Measurements from ENCODE around the gene DRD3. TPM values are rescaled to one million over a fixed set of nuclear protein-coding genes. Genes with fewer than 3 reads are reported as not detected.

The DRD3 gene
- polyA plus RNA-seq, 1 donor = not detected

DNA sequence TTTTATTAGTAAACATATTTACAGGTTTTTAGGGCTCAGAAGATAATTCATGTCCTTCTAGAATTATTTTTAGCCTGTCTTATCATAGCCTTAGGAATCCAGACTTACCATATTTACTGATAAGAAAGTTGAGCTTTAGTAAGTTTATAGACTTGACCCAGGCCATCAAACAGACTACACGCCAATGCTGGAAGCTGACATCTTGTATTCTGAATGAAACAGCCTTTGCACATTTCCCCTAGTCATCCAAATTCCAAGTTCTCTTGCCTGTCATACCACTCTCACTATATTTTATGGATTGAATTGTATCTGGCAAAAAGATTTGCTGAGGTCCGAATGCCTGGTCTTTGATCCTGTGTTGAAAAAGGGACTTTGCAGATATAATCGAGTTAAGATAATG, 58.6 kb downstream of the DRD3 start:
- no peak for DNase-seq (ENCODE audit: low read depth)

DNA sequence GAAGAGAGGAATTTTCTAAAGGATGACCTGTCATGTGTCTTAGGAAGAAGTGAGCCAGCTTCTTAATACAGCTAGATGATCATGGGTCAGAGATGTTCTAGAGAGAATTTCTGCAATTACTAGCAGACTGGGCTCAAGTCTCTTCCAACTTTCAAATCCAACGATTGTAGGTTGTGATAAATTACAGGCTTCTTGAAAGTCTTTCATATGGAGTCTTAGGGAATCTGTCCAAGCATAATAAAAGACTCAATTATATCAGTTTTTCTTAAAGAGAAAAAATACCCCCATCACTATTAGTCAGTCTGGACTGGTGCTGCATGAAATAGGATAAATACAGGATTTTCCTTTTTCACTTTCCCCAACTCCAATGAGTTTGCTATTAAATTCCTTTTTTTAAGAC, 59.1 kb downstream of the DRD3 start:
- DNase-seq (ENCODE audit: low read depth) = no peak

DNA sequence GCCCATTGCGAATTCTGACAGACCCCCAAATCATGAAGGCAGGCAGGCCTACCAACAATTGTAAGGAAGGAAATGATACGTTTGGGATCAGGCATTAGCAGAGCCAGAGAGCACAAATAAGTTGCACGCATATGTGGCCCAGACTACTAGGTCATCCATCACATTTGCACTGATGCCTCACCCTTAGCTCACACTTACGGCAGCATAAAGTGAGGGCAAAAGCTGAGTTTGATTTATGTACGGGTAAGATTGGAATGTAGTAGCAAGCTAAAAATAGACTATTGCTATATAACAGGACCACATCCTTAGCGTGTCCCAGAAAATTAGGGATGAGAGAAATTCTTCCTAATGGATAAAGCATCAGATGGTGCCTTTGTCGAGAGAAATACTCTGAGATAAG, 63.7 kb downstream of the DRD3 start:
- DNase-seq (ENCODE audit: low read depth) = no peak

DNA sequence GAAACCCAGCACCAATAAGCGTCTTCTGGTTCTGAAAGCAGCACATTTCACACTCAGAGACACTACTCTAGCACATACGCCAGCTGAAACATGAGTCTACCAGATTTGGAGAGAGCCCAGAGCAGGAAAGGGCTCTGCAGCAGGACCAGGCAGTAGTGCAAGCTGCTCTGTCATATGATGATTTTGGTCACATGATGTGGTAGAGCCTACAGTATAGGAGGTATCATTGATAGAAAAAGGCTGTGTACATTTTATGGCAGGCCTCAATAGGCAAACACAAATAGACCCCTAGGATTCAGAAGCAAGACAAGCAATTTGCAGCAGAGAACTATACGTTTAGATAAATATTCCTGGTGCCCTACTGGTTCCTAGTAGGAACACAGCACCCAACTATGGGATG, 64.1 kb downstream of the DRD3 start:
- DNase-seq (ENCODE audit: low read depth) = no peak

DNA sequence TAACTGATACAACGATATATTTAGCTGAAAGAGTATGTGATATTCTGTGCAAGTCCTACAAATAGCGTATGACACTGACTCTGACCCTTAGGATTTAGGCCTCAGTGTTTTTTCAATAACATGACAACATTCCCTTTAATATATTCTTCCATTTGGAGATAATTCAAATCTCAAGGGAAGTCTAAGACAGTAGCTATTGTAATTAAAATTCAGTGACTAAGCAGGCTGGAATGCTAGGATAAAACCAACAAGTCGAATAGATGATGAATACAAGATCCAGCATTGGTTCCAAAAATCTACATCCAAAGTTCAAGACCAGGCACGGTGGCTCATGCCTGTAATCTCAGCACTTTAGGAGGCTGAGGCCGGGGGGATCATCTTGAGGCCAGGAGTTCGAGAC, 66.2 kb downstream of the DRD3 start:
- DNase-seq (ENCODE audit: low read depth) = no peak

DNA sequence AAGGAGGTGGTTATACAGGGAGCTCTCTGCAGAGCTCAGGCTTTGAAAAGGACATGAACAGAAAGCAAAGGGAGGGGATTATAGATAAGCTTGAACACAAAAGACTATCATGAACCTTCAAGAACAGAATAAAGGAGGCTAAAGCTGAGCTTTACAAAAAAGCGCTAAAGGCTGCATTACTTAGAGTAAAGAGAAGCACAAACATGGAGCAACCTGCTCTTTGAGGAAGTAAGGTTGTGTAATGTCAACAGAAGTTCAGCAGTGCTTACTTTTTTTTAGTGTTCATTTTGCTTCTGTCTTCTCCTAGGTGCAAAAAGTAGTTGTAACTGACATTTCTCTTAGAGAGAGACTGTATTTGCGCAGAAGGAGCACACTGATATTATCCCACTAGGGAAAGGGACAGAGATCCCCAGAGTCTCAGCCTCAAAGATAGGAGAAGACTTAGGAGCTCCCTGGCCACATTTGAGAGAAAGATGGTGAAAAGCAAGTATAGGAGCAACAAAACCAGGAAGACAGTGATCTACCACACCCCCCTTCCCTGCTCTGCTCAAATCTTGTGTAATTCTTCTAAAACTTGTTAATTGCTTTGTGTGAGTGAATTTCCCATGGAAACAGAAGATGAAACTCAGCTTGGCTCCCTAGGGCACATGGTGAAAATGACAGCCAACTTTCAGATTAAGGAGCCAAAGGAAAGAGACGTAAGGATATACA, 67.6 kb downstream of the DRD3 start:
- no peak for DNase-seq (ENCODE audit: low read depth)

DNA sequence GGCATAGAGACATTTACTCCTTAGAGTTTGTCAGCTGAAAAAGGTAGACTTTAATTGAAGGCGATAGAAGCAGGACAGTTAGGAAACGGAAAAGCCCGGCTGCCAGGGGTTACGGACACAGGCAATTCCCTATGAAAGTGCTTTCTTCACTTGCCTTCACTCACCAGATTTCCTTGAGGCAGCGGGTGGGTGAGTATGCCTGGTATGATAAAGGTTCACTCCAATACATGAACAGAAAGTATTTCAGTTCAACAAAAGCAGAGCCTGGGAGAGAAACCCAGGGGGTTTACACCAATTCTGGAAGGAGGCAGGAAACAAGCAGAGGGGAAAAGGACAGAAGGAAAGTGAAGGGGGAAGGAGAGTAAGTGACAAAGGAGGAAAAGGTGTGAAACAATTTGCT, 68.4 kb downstream of the DRD3 start:
- no peak for DNase-seq (ENCODE audit: low read depth)

DNA sequence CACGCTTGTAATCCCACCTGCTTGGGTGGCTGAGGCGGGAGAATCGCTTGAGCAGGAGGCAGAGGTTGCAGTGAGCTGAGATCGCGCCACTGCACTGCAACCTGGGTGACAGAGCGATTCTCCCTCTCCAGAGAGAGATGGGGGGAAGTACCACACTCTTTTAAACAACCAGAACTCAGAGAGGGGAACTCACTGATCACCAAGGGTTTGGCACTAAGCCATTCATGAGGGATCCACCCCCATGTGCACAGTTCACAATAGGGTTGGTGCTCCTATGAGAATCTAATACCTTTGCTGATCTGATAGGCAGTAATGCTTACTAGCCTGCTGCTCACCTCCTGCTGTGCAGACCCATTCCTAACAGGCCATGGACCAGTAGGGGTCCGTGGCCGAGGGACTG, 70.7 kb downstream of the DRD3 start:
- no peak for DNase-seq (ENCODE audit: low read depth)

DNA sequence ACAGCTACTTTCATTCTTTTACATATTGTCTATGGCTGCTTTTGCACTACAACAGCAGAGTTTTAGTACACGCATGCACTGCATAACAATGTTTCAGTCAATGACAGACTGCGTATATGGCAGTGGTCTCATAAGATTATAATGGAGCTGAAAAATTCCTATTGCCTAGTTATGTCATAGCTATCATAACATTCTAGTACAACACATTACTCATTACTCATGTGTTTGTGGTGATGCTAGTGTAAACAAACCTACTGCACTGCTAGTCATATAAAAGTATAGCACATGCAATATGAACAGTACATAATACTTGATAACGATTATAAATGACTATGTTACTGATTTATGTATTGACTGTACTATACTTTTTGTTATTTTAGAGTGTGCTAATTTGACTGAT, 74.4 kb downstream of the DRD3 start:
- no peak for DNase-seq (ENCODE audit: low read depth)

DNA sequence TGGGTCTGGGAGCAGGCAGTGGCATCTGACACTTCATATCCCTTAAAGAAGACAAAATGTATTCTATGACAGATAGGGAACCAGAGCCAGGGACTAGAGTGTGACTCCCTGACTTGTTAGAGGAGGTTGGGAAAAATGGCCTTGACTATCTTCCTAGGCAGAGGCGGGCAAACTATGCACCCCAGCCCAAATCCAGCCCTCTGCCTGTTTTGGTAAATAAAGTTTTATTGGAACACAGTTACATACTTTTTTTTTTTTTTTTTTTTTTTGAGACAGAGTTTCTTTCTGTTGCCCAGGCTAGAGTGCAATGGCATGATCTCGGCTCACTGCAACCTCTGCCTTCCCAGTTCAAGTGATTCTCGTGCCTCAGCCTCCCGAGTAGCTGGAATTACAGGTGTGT, 75.0 kb downstream of the DRD3 start:
- no peak for DNase-seq (ENCODE audit: low read depth)

DNA sequence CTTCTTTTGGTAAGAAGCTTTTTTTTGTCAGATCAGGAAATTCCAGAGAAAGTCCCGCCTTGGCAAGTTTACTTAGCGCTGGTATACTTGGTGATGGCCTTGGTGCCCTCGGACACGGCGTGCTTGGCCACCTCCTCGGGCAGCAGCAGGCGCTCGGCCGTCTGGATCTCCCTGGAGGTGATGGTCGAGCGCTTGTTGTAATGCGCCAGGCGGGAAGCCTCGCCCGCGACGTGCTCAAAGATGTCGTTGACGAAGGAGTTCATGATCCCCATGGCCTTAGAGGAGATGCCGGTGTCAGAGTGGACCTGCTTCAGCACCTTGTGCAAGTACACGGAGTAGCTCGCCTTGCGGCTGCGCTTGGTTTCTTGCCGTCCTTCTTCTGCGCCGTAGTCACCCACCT, 75.7 kb downstream of the DRD3 start:
- no peak for DNase-seq (ENCODE audit: low read depth)

DNA sequence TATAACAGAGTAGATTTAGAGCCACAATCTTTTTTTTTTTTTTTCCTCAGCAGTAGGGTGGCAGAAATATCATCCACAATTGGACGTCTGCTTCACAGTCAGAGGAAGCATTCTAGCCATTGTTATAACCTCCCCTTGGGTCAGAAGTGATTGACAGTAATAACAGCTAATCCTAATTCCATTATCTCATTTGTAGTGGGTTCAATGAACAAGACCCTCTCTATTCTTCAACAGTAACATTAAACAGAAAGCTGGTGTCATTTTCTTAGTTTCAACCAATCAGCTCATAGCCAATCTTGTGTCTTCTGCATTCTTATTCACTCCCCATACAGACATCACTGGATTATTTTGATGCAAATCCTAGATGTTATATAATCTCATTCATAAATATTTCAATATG, 77.8 kb downstream of the DRD3 start:
- no peak for DNase-seq (ENCODE audit: low read depth)

DNA sequence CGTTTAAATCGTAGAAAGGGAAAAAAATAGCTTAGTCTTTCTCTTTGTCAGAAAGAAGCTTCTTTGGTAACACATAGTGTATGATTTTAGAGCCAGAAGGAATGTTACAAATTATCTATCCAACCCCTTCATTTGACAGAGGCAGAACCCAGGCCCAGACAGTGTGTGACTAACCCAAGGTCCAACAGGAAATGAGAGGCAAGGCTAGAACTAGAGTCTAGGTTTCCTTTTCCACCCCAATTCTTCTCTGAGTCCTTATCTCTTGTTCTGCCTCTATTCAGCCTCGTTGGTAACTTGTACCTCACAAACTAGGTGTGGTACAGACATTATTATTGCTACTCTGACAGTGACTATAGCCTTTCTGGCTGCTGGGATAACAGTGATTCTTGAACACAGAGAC, 83.1 kb downstream of the DRD3 start:
- DNase-seq (ENCODE audit: low read depth) = no peak

DNA sequence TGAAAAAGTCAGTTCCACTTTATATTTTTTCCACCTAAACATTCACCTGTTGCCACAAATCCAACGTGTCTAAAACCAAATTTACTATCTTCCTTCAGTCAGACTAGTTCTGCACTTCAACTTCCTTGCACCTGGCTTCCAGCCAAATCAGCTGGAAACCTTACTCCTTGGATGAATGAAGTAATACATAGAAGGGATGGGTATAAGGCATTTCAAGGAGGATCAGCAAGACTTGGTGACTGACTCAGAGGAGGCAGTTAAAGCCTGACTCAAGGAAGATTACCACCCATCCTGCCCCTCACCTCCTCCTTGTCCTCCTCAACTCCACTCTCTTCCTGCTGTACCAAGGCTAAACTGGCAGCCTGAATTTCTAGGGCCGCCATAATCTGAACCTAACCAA, 85.3 kb downstream of the DRD3 start:
- peak; percentile 4 for DNase-seq (ENCODE audit: low read depth)

DNA sequence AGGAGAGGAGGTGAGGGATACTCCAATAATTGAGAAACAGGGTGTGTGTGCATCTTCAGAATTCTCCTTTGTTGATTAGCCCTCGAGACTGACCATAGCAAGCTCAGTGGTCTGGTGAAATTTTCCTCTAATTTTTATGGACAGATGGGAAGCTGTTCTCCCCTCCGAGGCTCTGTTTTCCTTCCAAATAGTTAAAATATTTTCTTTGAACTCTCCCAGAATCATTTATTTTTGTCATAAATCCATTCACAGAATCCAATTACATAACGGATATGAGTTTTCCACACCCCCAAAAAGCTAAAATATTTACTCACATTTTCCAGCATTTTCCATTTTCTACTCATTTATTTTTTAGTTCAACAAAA, 85.9 kb downstream of the DRD3 start:
- DNase-seq (ENCODE audit: low read depth) = no peak

DNA sequence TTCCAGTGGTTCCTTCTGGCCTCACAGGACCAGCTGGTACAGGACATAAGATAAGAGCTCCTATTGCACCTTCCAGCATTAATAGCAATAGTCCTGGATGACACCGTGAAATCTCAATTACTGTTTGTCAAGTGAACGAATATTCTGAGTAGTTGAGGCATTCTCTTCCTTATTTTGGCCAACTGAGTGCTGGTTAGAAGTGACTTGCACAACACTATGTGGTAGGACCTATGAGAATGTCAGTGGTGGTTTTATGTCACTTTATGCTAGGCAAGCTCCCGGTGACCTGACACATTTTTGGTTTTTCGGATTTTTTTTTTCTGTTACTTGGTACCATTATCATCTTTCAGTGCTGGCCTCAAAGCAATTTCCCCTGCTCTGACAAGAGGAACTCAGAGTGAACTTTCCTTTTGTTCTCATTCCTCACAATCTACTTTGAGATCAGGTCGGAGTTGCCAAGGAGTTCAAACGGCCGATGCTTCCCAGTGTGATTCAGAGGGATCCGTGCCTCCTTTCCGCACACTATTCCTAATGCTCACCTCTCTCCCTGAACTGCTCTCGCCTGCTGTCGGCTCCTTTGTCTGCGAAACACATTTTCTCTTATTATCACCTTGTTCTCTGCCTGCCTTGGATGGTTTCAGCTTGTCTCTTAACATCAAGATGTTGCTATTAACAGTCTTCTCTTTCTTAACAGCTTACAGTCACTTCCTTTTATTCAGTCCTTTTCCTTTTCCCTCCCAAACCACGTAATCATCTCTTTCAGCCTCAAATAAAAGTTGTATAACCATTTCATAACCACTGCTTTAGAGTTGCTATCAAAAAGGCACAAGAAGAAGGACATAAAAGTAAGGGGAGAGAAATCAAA, 86.5 kb downstream of the DRD3 start:
- no peak for DNase-seq (ENCODE audit: low read depth)

DNA sequence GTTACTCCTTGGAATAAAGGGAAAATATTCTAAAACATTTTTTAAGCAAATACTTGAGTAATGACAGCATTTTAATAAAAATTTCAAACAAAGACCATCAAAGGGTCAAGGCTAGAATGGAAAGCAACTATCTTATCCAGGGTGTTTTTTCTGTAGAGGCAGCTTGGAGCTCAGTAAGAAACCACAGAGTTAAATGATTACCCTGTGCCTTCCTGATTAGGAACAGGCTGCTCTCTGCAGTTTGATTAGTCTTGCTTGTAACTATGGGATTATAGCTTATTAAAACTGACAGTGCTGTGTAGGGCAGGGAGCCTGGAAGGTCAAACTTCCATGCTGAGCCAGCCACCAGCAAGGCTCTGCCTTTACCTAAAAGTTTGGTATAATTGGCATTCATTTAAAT, 89.2 kb downstream of the DRD3 start:
- no peak for DNase-seq (ENCODE audit: low read depth)

DNA sequence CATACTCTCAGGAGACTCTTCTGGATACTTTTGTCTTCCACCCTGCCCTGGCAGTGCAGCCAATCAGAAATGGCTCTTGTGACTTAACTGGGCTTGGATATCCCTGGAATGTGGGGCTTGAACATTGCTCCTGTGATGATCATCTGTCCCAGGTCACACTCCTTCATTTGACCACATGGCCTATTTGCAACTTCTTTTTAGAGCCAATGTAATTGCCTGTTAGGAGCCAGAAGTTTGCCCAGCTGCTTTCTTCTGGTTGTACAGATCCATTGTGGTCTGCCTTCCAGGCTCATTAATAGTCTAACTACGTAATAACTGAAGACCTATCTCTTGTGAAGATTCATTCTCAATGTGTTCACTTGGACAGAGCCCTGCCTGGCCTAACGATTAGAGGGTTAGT, 92.5 kb downstream of the DRD3 start:
- no peak for DNase-seq (ENCODE audit: low read depth)

DNA sequence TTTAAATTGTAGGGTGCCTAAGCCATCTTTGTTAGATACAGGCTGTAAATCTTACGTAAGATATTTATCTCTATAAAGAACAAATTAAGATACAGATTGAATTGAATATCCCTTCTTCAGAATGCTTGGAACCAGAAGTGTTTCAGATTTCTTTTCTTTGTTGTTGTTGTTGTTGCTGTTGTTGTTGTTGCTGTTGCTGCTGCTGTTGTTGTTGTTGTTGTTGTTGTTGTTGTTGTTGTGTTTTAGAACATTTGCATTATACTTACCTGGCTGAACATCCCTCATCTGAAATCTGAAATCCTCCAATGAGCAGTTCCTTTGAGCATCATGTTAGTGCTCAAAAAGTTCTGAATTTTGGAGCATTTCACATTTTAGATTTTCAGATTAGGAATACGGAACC, 95.7 kb downstream of the DRD3 start:
- DNase-seq (ENCODE audit: low read depth) = no peak

DNA sequence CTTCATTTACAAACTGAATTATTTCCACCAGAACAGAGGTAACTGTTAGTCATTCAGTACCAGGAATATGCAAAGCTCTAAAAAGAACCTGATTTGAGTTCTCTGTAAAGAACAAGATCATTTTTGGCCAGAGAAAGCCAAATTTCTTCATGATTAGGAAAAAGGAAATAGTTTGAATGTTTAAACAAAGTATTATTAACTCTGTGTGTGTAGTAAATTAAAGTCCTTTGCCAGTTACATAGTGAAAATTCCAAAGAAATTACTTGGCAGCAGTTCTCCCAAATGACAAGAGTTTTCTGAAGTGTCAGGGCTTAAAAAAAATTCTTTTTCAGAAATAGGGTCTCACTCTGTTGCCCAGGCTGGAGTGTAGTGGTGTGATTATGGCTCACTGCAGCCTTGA, 97.8 kb downstream of the DRD3 start:
- no peak for DNase-seq (ENCODE audit: low read depth)

DNA sequence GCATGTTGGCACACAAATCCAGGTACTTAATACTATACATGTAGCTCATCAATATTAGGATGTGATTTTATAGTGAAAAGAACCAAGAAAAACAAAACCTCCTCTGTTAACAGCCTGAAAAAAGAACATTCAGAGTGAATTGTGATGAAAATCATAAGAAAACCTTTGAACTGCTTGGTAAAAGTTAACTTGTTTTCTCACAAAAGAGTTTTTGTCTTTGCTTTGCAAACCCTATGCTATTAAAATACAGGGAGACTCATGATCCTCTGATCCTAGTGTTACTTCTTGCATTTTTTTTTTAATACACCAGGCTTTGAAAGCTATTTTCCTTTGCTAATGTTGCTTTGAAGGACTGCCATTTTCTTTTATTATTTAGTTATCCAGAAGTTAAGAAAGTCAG, 98.7 kb downstream of the DRD3 start:
- DNase-seq (ENCODE audit: low read depth) = no peak

DNA sequence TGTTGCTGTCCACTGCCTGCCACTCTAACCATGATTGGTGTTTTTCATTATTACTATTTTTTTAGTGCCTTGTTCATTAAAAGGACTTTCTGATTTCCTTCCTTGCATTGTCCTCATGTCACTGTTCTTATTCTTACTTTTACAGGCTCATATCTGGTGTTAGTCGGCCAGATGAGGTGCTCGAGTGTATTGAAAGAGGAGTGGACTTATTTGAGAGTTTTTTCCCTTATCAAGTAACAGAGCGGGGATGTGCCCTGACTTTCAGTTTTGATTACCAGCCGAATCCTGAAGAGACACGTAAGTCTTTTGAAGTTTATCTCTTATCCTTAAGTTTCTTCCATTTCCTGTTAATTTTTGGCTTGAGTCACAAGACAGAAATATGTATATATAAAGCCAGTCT, 99.1 kb downstream of the DRD3 start:
- DNase-seq (ENCODE audit: low read depth) = no peak

DNA sequence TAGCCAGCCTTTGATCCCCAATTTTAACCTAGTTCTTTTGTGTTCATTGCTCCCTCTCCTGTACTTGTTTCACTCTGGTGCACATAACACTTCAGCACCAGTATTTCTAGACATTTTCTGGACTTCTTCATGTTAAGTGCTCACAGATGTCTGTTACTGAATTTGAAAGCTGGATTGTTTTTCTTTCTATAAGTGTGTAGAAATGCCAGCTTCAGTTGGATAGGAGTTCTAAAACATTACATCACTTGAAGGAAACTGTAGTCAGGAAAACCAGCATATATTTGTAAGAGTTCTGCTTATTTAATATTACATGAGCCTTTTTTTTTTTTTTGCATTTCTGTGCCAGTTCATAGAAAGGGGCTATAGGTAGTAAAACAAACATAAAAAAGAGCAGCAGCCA, 100.7 kb downstream of the DRD3 start:
- no peak for DNase-seq (ENCODE audit: low read depth)
